ENCODE data around the gene PHF2.

- no peak for TF ChIP-seq CTCF (IDR thresholded peaks at IDR 0.05)
- no peak for TF ChIP-seq EZH2phosphoT487 (IDR thresholded peaks at IDR 0.05; ENCODE audit: borderline replicate concordance, low read depth)
- TF ChIP-seq, protein P1, sequence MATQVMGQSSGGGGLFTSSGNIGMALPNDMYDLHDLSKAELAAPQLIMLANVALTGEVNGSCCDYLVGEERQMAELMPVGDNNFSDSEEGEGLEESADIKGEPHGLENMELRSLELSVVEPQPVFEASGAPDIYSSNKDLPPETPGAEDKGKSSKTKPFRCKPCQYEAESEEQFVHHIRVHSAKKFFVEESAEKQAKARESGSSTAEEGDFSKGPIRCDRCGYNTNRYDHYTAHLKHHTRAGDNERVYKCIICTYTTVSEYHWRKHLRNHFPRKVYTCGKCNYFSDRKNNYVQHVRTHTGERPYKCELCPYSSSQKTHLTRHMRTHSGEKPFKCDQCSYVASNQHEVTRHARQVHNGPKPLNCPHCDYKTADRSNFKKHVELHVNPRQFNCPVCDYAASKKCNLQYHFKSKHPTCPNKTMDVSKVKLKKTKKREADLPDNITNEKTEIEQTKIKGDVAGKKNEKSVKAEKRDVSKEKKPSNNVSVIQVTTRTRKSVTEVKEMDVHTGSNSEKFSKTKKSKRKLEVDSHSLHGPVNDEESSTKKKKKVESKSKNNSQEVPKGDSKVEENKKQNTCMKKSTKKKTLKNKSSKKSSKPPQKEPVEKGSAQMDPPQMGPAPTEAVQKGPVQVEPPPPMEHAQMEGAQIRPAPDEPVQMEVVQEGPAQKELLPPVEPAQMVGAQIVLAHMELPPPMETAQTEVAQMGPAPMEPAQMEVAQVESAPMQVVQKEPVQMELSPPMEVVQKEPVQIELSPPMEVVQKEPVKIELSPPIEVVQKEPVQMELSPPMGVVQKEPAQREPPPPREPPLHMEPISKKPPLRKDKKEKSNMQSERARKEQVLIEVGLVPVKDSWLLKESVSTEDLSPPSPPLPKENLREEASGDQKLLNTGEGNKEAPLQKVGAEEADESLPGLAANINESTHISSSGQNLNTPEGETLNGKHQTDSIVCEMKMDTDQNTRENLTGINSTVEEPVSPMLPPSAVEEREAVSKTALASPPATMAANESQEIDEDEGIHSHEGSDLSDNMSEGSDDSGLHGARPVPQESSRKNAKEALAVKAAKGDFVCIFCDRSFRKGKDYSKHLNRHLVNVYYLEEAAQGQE (IDR thresholded peaks at IDR 0.05; ENCODE audit: low read depth, low read length) = no peak
- TF ChIP-seq YY1 (IDR thresholded peaks at IDR 0.05; ENCODE audit: low read depth) = no peak
- TF ChIP-seq, protein P2, sequence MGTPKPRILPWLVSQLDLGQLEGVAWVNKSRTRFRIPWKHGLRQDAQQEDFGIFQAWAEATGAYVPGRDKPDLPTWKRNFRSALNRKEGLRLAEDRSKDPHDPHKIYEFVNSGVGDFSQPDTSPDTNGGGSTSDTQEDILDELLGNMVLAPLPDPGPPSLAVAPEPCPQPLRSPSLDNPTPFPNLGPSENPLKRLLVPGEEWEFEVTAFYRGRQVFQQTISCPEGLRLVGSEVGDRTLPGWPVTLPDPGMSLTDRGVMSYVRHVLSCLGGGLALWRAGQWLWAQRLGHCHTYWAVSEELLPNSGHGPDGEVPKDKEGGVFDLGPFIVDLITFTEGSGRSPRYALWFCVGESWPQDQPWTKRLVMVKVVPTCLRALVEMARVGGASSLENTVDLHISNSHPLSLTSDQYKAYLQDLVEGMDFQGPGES (IDR thresholded peaks at IDR 0.05; ENCODE audit: low read depth, low read length) = no peak
- no peak for TF ChIP-seq EP300 (IDR thresholded peaks at IDR 0.05; ENCODE audit: borderline replicate concordance in 1 of 2, low read depth in 1 of 2, low read length in 1 of 2)
- TF ChIP-seq RAD21 (IDR thresholded peaks at IDR 0.05; ENCODE audit: low read length) = no peak
Measured at GRCh38 chr9:93578844-93579243, 2.5 kb downstream of the PHF2 start.

All from SK-N-SH (cell line).